ENCODE data around the gene FOXE1. TPM values are rescaled to one million over a fixed set of nuclear protein-coding genes. Genes with fewer than 3 reads are reported as not detected.

FOXE1 gene
- total and polyA plus RNA-seq, 2 of the 13 experiments (the other 11 are each of a cell fraction or from before 2014, with no cell fraction given), result not detected

DNA sequence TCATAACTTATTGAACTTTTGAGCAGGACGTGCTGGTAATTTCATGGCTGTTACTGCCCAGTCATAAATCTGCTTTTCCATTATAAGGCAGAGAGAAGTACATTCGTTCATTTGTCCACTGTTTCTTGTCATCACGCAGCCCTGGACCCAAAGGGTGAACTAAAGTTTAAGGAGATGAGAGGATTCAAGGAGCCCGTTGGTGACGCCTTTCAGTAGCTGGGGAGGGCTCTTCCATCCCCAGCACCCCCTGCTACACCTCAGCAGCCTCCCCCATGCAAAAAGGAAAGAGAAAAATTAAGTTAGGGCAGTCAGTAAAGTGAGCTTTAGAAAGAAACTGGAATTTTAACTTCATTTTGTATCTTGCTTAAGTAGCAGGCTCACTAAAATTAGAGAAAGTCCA lies 2.9 kb downstream of the FOXE1 start:
- FAIRE-seq (no peak), ATAC-seq (no peak), DNase-seq (ENCODE audit: low spot score) (no peak)
- no peak overlapping the region for H3K9ac ChIP-seq (ENCODE audit: insufficient read depth, low read depth, low read length)
- in situ Hi-C loops (cut with HindIII; ENCODE audit: extremely low pct_ligation_motif_present, low pct_unique_long_range_greater_than_20kb), result no loop called here
- ChIA-PET POLR2A (no interaction called here), CTCF (ENCODE audit: low intra/inter-chr PET ratio, low total read pairs) (no interaction called here)
- H4K20me1 ChIP-seq (ENCODE audit: insufficient read depth, low read length), result no peaks in the 10 kb centered on the region
- H3K79me2 ChIP-seq (ENCODE audit: insufficient read depth, low read length), result no peaks in the 10 kb centered on the region
- H3K9me3 ChIP-seq (ENCODE audit: low read length), result no peaks in the 10 kb centered on the region
- 20% methylated on average over 5 of the region's 5 CpGs for WGBS (ENCODE audit: low lambda C conversion rate)
- H3K36me3 ChIP-seq (replicated peaks in 1 of 2; ENCODE audit: control insufficient read depth in 1 of 2, insufficient read depth in 2 of 2, low read length in 2 of 2), result no peaks in the 10 kb centered on the region
- no TSS peak for BruUV-seq (replicated peaks)
- H3K27ac ChIP-seq (ENCODE audit: extremely low read length, insufficient read depth, low read length), result no peak overlapping the region
- H2AFZ ChIP-seq (ENCODE audit: low read length), result no peak overlapping the region
- no peak overlapping the region for H3K4me3 ChIP-seq (replicated peaks in 1 of 3; ENCODE audit: insufficient read depth in 1 of 3, low read depth in 2 of 3, low read length in 3 of 3)
- TF ChIP-seq, protein P1, sequence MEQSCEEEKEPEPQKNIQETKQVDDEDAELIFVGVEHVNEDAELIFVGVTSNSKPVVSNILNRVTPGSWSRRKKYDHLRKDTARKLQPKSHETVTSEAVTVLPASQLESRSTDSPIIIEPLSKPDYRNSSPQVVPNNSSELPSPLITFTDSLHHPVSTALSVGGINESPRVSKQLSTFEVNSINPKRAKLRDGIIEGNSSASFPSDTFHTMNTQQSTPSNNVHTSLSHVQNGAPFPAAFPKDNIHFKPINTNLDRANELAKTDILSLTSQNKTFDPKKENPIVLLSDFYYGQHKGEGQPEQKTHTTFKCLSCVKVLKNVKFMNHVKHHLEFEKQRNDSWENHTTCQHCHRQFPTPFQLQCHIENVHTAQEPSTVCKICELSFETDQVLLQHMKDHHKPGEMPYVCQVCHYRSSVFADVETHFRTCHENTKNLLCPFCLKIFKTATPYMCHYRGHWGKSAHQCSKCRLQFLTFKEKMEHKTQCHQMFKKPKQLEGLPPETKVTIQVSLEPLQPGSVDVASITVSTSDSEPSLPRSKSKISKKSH (CRISPR knock-in tag; IDR thresholded peaks at IDR 0.05; ENCODE audit: borderline replicate concordance), result no peak
- TF ChIP-seq ZNF567 (CRISPR knock-in tag; IDR thresholded peaks at IDR 0.05; ENCODE audit: borderline replicate concordance) (no peak), NCOA5 (CRISPR knock-in tag; IDR thresholded peaks at IDR 0.05) (no peak), ZNF556 (CRISPR knock-in tag; IDR thresholded peaks at IDR 0.05; ENCODE audit: borderline replicate concordance) (no peak), ZNF350 (CRISPR knock-in tag; IDR thresholded peaks at IDR 0.05; ENCODE audit: borderline replicate concordance, low read depth) (no peak), ZNF879 (CRISPR knock-in tag; IDR thresholded peaks at IDR 0.05) (no peak)
- TF ChIP-seq, protein P2, sequence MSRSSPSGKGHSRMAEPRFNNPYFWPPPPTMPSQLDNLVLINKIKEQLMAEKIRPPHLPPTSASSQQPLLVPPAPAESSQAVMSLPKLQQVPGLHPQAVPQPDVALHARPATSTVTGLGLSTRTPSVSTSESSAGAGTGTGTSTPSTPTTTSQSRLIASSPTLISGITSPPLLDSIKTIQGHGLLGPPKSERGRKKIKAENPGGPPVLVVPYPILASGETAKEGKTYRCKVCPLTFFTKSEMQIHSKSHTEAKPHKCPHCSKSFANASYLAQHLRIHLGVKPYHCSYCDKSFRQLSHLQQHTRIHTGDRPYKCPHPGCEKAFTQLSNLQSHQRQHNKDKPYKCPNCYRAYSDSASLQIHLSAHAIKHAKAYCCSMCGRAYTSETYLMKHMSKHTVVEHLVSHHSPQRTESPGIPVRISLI (CRISPR knock-in tag; IDR thresholded peaks at IDR 0.05; ENCODE audit: borderline replicate concordance), result no peak
- H3K4me2 ChIP-seq (ENCODE audit: low read depth, low read length), result no peak overlapping the region
- H3K27me3 ChIP-seq (ENCODE audit: control insufficient read depth in 1 of 2, insufficient read depth in 2 of 2, low read length in 2 of 2), result peaks cover 8 to 58% of the 10 kb centered on the region in 2 experiments; a peak in 4 of 5 replicates
- H3K4me1 ChIP-seq (ENCODE audit: insufficient read depth, low read length), result no peaks in the 10 kb centered on the region; the same call in 1 of the 2 replicates
- intact Hi-C loops (cut with micrococcal nuclease; ENCODE audit: unreplicated experiment), result no loop called here
